Endothelial cell of umbilical vein (primary cell): Measurements from ENCODE around the gene PNCK. TPM values are rescaled to one million over a fixed set of nuclear protein-coding genes. Genes with fewer than 3 reads are reported as not detected.

ENCODE experiments used
- BruUV-seq: library from RNA; stranded (reverse); fragments of 400-500 nt; replicated peaks from 2 replicates; lab custom pipeline; 2021; lab: Mats Ljungman, UMichigan
- CTCF ChIA-PET: fragments of 300-600, 350-600 bp; sonication (Branson Sonifier 250); formaldehyde crosslinking; loops from one replicate; lab custom pipeline; 2021; ENCODE audit warnings: antibody characterized with exemption, inconsistent platforms; lab: Charles Lee
- POLR2A ChIA-PET: fragments of 300-600, 350-600 bp; sonication (Branson Sonifier 250); formaldehyde crosslinking; loops from one replicate; lab custom pipeline; 2021; ENCODE audit warnings: antibody characterized with exemption, inconsistent platforms; lab: Charles Lee
- DNase-seq: peaks from one replicate; pipeline ENCODE4 v3.0.0-alpha.2; 2011; ENCODE audit warnings: low read depth, low spot score
- FAIRE-seq: peaks from 2 replicates; lab custom pipeline; 2011; peaks lifted over from hg19 to GRCh38; lab: Jason Lieb, UNC
- H2AFZ ChIP-seq: 2 replicates; pipeline ENCODE4 v1.6.0; 2012; ENCODE audit warnings: low read depth, low read length, control low read depth, inconsistent platforms
- H3K27ac ChIP-seq: 2 replicates; pipeline ENCODE4 v1.5.1; 2011; ENCODE audit warnings: low read depth, mild to moderate bottlenecking, control low read depth, low read length, moderate library complexity; ENCODE audit not compliant: insufficient read depth
- H3K27me3 ChIP-seq, 2 experiments: 2 replicates each; pipeline versions ENCODE4 v1.6.0 to v1.6.1; 2011; ENCODE audit warnings: low read length in 2 of 2, mixed read lengths in 1 of 2; ENCODE audit not compliant: control insufficient read depth in 2 of 2, insufficient read depth in 2 of 2
- H3K36me3 ChIP-seq, 2 experiments: 2 replicates in 1 of 2; 3 replicates in 1 of 2; pipeline ENCODE4 v1.5.1; 2011; ENCODE audit warnings: low read length in 2 of 2, mild to moderate bottlenecking in 1 of 2, moderate library complexity in 1 of 2; ENCODE audit not compliant: control insufficient read depth in 2 of 2, insufficient read depth in 2 of 2; ENCODE audit errors: extremely low read depth in 1 of 2
- H3K4me1 ChIP-seq: 3 replicates; pipeline ENCODE4 v1.5.1; 2011; ENCODE audit warnings: mild to moderate bottlenecking, low read length; ENCODE audit not compliant: control insufficient read depth, insufficient read depth; ENCODE audit errors: extremely low read depth
- H3K4me2 ChIP-seq: 2 replicates; pipeline ENCODE4 v1.6.1; 2011; ENCODE audit warnings: low read length, control low read depth, mixed read lengths; ENCODE audit not compliant: insufficient read depth
- H3K4me3 ChIP-seq, 3 experiments: fragments of 200-600 bp in 1 of 3; sonication (generic), shearing (Covaris generic) in 1 of 3; replicated peaks in 1 of 3; 2 replicates each; pipeline ENCODE4 v1.5.1; 2011 to 2016; ENCODE audit warnings: control low read depth in 3 of 3, low read length in 3 of 3, mild to moderate bottlenecking in 2 of 3, inconsistent platforms in 1 of 3, low read depth in 1 of 3, moderate library complexity in 1 of 3; ENCODE audit not compliant: insufficient read depth in 1 of 3
- H3K79me2 ChIP-seq: 2 replicates; pipeline ENCODE4 v1.6.0; 2012; ENCODE audit warnings: low read length, inconsistent platforms; ENCODE audit not compliant: control insufficient read depth, insufficient read depth
- H3K9ac ChIP-seq: replicated peaks from 2 replicates; pipeline ENCODE3; 2011; ENCODE audit warnings: low read length, control low read depth; ENCODE audit not compliant: insufficient read depth; ENCODE audit errors: extremely low read depth
- H3K9me1 ChIP-seq: replicated peaks from 3 replicates; pipeline ENCODE4 v1.6.0; 2011; ENCODE audit warnings: mild to moderate bottlenecking, low read length; ENCODE audit not compliant: control insufficient read depth, insufficient read depth; ENCODE audit errors: extremely low read depth
- H3K9me3 ChIP-seq: replicated peaks from 2 replicates; pipeline ENCODE4 v1.5.1; 2012; ENCODE audit warnings: low read length, inconsistent platforms; ENCODE audit not compliant: control insufficient read depth, insufficient read depth
- H4K20me1 ChIP-seq: replicated peaks from 2 replicates; pipeline ENCODE3; 2011; ENCODE audit warnings: mild to moderate bottlenecking, low read length; ENCODE audit not compliant: control insufficient read depth, insufficient read depth; ENCODE audit errors: extremely low read depth
- EZH2 ChIP-seq: IDR thresholded peaks from 2 replicates; pipeline ENCODE4 v1.6.1; 2012; ENCODE audit warnings: borderline replicate concordance, low read depth, mild to moderate bottlenecking, moderate library complexity, low read length, inconsistent platforms; ENCODE audit not compliant: severe bottlenecking
- FOS ChIP-seq: IDR thresholded peaks from 2 replicates; pipeline ENCODE4 v1.6.1; 2011; ENCODE audit warnings: mild to moderate bottlenecking, low read length, moderate library complexity, borderline replicate concordance; ENCODE audit not compliant: insufficient read depth
- GATA2 ChIP-seq: IDR thresholded peaks from 2 replicates; pipeline ENCODE4 v1.7.0; 2011; ENCODE audit warnings: low read depth, mild to moderate bottlenecking, moderate library complexity, mixed read lengths, low read length; ENCODE audit not compliant: insufficient read length, insufficient read depth
- MYC ChIP-seq: IDR thresholded peaks from one replicate; pipeline ENCODE4 v1.6.1; 2011; ENCODE audit warnings: mild to moderate bottlenecking, low read depth, low read length
- dilution Hi-C: fragments of 300-500 bp; cut with MboI; formaldehyde crosslinking; loops from one replicate; pipeline ENCODE4 v1.15.0; 2019; ENCODE audit warnings: low sequenced_read_pairs; ENCODE audit not compliant: extremely low pct_ligation_motif_present
- intact Hi-C: fragments of 100-400 bp; cut with micrococcal nuclease; formaldehyde crosslinking; loops from one replicate; pipeline ENCODE4 v1.10.0; 2022
- polyA plus RNA-seq, 4 experiments: library from polyadenylated mRNA; depleted of rRNA in 3 of 4; stranded (reverse) in 3 of 4; unstranded in 1 of 4; fragments of >200 nt; gene quantifications; 2 replicates each; pipeline versions ENCODE4 v1.2.1 to v1.2.3, GENCODE V29; 2011 to 2012; ENCODE audit warnings: missing spikeins in 1 of 4
- total RNA-seq: library from RNA; stranded (reverse); gene quantifications from 2 replicates; pipeline ENCODE4 v1.2.3, GENCODE V29; 2021

The PNCK gene
- total and polyA plus RNA-seq, 2 donors (not counting 3 experiments of a cell fraction or from before 2014, with no cell fraction given) = 0.12 TPM; not detected in 1

DNA sequence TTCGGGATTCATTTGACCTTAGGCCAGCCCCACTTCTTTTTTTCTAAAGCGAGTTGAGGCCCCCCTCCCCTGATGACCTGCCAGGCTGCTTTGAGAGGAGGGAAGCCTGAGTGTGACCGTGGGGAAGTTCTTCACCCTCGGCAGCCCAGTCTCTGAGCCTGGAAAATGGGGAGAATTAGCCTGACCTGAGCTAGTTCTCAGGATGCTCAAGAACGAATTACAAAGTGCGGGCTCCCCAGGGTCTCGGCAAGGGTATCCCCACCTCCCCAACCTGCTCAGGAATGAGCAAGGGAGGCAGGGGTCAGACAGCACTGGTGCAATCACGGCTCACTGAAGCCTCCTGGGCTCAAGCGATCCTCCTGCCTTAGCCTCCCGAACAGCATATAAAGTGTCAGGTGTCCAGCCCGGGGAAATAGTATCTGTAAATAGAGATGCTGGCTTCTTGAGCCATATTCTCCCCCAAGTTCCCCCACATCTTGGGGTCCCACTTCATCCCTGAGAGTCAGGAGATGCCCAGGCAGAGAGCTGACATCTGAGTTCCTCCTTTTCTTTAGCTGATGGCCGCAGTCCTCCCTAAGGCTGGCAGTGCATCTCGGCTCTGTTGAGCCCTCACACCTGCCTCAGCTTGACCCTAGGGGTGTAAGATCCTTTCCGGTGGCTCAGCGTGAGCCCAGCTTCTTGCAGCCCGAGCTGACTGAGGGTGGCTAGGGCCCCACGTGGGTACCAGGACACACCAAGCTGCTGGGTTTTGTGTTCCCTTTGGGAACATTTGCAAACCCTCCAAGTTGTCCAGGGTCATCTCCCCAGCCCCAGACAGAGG, 25.0 kb downstream of the PNCK start:
- H3K4me1 ChIP-seq = no peaks in the 10 kb centered on the region
- BruUV-seq = no TSS peak
- H3K27ac ChIP-seq = no peak overlapping the region
- DNase-seq = no peak
- CTCF ChIA-PET = interaction anchor here (0.8 to 2.8 kb wide), 7 partner anchors 17 to 616 kb away, joined by 3 to 12 read pairs (median 3); no protein-coding TSS in a partner anchor
- H2AFZ ChIP-seq = no peak overlapping the region
- POLR2A ChIA-PET = no interaction called here
- no peaks in the 10 kb centered on the region for H3K9me3 ChIP-seq
- H4K20me1 ChIP-seq = no peaks in the 10 kb centered on the region
- H3K4me2 ChIP-seq = no peak overlapping the region
- H3K9ac ChIP-seq = no peak overlapping the region
- peaks cover 37 to 40% of the 10 kb centered on the region in 2 experiments for H3K27me3 ChIP-seq
- H3K36me3 ChIP-seq = no peaks in the 10 kb centered on the region
- H3K4me3 ChIP-seq = no peak overlapping the region
- H3K9me1 ChIP-seq = no peaks in the 10 kb centered on the region
- dilution Hi-C loops (no loop called here), intact Hi-C loops (loop anchor here (1.0 kb wide), 1 partner anchor 109 kb away; no protein-coding TSS in a partner anchor)
- no peaks in the 10 kb centered on the region for H3K79me2 ChIP-seq
- no peak for FAIRE-seq
- no peak for TF ChIP-seq MYC
- peak; percentile 34 for TF ChIP-seq EZH2

DNA sequence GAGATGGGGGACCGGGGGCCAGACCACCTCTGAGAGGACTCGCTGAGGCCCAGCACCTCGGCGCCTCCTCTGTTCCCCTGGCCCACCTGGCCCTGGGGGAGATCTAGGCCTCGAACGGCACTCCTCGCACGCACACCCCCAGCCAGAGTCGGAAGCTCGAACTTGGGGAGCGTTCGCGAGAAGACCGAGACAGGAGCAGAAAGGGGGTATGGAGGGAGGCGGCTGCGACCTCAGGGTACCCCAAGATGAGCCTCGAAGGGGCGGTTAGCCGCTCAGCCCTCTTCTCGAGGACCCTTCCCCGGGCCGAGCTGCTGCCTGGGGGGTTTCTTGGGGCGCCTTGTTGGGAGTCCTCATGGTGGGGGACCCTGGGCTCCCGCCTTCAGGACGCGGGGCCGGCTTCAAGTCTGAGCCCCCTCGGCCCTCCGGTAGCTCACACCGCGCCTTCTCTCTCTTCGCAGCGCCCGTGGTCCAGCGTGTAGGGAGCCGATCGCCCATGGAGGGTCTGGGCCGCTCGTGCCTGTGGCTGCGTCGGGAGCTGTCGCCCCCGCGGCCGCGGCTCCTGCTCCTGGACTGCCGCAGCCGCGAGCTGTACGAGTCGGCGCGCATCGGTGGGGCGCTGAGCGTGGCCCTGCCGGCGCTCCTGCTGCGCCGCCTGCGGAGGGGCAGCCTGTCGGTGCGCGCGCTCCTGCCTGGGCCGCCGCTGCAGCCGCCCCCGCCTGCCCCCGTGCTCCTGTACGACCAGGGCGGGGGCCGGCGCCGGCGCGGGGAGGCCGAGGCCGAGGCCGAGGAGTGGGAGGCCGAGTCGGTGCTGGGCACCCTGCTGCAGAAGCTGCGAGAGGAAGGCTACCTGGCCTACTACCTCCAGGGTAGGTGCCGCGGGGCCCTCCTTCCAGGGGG, 25.9 kb downstream of the PNCK start:
- Histone ChIP-seq H3K79me2 (no peaks in the 10 kb centered on the region), H4K20me1 (no peaks in the 10 kb centered on the region), H3K36me3 (no peaks in the 10 kb centered on the region), H3K4me1 (no peaks in the 10 kb centered on the region), H3K27me3 (peaks cover 44 to 46% of the 10 kb centered on the region in 2 experiments), H2AFZ (no peak overlapping the region), H3K4me2 (no peak overlapping the region), H3K9me3 (no peaks in the 10 kb centered on the region), H3K27ac (no peak overlapping the region), H3K9me1 (no peaks in the 10 kb centered on the region), H3K9ac (no peak overlapping the region), H3K4me3 (no peak overlapping the region)
- intact Hi-C loops = no loop called here
- dilution Hi-C loops = no loop called here
- BruUV-seq = no TSS peak
- TF ChIP-seq FOS (no peak), GATA2 (no peak), EZH2 (peak; percentile 90), MYC (no peak)
- ChIA-PET POLR2A (no interaction called here), CTCF (interaction anchor here (1.0 to 2.8 kb wide), 5 partner anchors 9 to 615 kb away, joined by 3 to 11 read pairs (median 4); no protein-coding TSS in a partner anchor)
- DNase-seq = no peak
- no peak for FAIRE-seq
